Adrenal gland (tissue), 12 donors: Measurements from ENCODE around the gene EFCAB14. TPM values are rescaled to one million over a fixed set of nuclear protein-coding genes. Genes with fewer than 3 reads are reported as not detected.

Experiments used
- DNase-seq, 7 donors: peaks; one replicate each; pipeline ENCODE4 v3.0.0-alpha.2; 2019 to 2020
- H3K27ac ChIP-seq, 5 donors: fragments of 200-600 bp; sonication (generic) in 4 of 5; 1 replicate in 3 of 5; 2 replicates in 2 of 5; pipeline versions ENCODE4 v1.5.1 to v1.8.0; 2016 to 2020; ENCODE audit warnings: mild to moderate bottlenecking in 1 of 5
- H3K27me3 ChIP-seq: fragments of 200-600 bp; 2 replicates; pipeline ENCODE4 v1.8.0; 2021
- H3K36me3 ChIP-seq, 2 donors: fragments of 200-600 bp; replicated peaks in 1 of 2; 1 replicate in 1 of 2; 2 replicates in 1 of 2; pipeline versions ENCODE4 v1.5.1 to v1.8.0; 2018 to 2022
- H3K4me1 ChIP-seq, 2 donors: fragments of 200-600 bp; replicated peaks in 1 of 2; 1 replicate in 1 of 2; 2 replicates in 1 of 2; pipeline versions ENCODE4 v1.5.1 to v1.8.0; 2018 to 2021
- H3K4me3 ChIP-seq, 4 donors: fragments of 200-600 bp; sonication (generic) in 3 of 4; one replicate each; pipeline ENCODE4 v1.5.1; 2016 to 2018
- H3K9me3 ChIP-seq, 3 donors: fragments of 200-600 bp; sonication (generic) in 1 of 3; replicated peaks in 1 of 3; 1 replicate in 2 of 3; 2 replicates in 1 of 3; pipeline versions ENCODE4 v1.5.1 to v1.8.0; 2016 to 2021
- CTCF ChIP-seq, 6 experiments: fragments of 450-650 bp in 4 of 6; fragments of 200-600 bp in 2 of 6; sonication (generic) in 1 of 6; IDR thresholded peaks; 1 replicate in 5 of 6; 2 replicates in 1 of 6; pipeline versions ENCODE4 v1.5.1 to v1.8.0; 2016 to 2021; ENCODE audit warnings: antibody characterized with exemption in 6 of 6, mild to moderate bottlenecking in 2 of 6, moderate library complexity in 1 of 6
- POLR2A ChIP-seq, 2 donors: fragments of 450-650 bp; IDR thresholded peaks; one replicate each; pipeline ENCODE4 v1.6.1; 2017; ENCODE audit warnings: antibody characterized with exemption in 2 of 2, mild to moderate bottlenecking in 2 of 2, moderate library complexity in 1 of 2
- whole genome bisulfite sequencing, 4 donors: extraction: QIAGEN DNeasy Blood & Tissue Kit in 2 of 4; methylation state at CpG; one replicate each; pipeline versions ENCODE4 v1.1.5 to v1.1.7; 2013 to 2017; 5-methylcytosine and 5-hydroxymethylcytosine counted together
- intact Hi-C, 2 donors: fragments of 100-400 bp; cut with DNase I; formaldehyde crosslinking; loops; one replicate each; pipeline versions ENCODE4 v1.14.1 to v1.15.0; 2022 to 2023
- polyA plus RNA-seq, 3 donors: library from polyadenylated mRNA; stranded (reverse); fragments of 200-250 nt in 2 of 3; fragments of 350-450 nt in 1 of 3; fragmentation: Illumina TruSeq in 1 of 3; extraction: RNeasy Lipid Tissue Mini Kit (QIAGEN cat#74804) in 1 of 3; gene quantifications; one replicate each; pipeline ENCODE4 v1.2.3, GENCODE V29; 2013 to 2014
- total RNA-seq, 9 donors: library from RNA; depleted of rRNA in 4 of 9; stranded (reverse); fragments of >200 nt in 4 of 9; fragments of 120-200 nt in 1 of 9; fragmentation: NEBNext Ultra II Directional in 1 of 9; extraction: Animal tissue kit (Norgen Biotek cat#: 25700) in 1 of 9; gene quantifications; one replicate each; pipeline versions ENCODE4 v1.1.0 to v1.2.4, GENCODE V29; 2013 to 2023
- donor health status: healthy with polysubstance abuse.
- donor health status: Bipolar disorder and iron deficiency.
- donor health status: DM: yes; HTN: yes; CAD: no.
- donor health status: DM: no; HTN: no; CAD: no.
- donor health status: DM: no; HTN: no; CAD: no.
- donor health status: DM: yes; HTN: yes; CAD: no.

The EFCAB14 gene
- total and polyA plus RNA-seq, 12 donors: 17.9 to 138 (median 77.3) TPM

DNA sequence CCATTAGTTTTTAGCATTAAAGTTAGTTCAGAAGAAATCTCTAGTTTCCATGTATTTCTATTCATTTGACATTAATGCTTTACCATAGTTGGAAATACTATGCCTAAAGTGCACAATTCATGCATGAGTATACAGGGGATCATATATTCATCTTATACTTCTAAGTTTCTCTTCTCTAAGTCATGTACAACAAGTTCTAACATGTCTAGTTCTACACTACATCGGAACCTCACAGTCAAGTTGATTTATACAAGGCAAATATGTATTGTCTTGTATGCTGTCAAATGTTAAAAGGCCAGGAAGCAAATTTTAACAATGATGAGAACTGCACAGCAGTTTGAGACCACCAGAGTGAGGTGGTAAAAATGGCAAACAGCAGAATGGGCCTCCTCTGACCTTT lies 79.4 kb downstream of the EFCAB14 start:
- no peaks in the 10 kb centered on the region for H3K9me3 ChIP-seq
- H3K27ac ChIP-seq: no peak overlapping the region
- no peaks in the 10 kb centered on the region for H3K27me3 ChIP-seq
- peaks cover 0 to 19% of the 10 kb centered on the region in 2 donors for H3K36me3 ChIP-seq
- DNase-seq: no peak
- intact Hi-C loops: no loop called here
- 91 to 92% (median 91%) methylated on average over 1 of the region's 1 CpG for WGBS, 4 donors
- no peak overlapping the region for H3K4me3 ChIP-seq
- H3K4me1 ChIP-seq: peaks cover 4 to 27% of the 10 kb centered on the region in 2 donors
- TF ChIP-seq CTCF (IDR thresholded peaks at IDR 0.05) (no peak), POLR2A (IDR thresholded peaks at IDR 0.05) (no peak)

- TF ChIP-seq POLR2A (IDR thresholded peaks at IDR 0.05) (no peak), CTCF (IDR thresholded peaks at IDR 0.05) (no peak)
- Histone ChIP-seq H3K27ac (no peak overlapping the region), H3K9me3 (no peaks in the 10 kb centered on the region), H3K4me1 (peaks cover 4 to 27% of the 10 kb centered on the region in 2 donors), H3K4me3 (no peak overlapping the region), H3K27me3 (no peaks in the 10 kb centered on the region), H3K36me3 (peaks cover 0 to 26% of the 10 kb centered on the region in 2 donors)
- DNase-seq: no peak
- intact Hi-C loops: no loop called here
Measured at GRCh38 chr1:46638921-46639320, 80.0 kb downstream of the EFCAB14 start.

GRCh38 chr1:46637444-46638083 lies 81.3 kb downstream of the EFCAB14 start:
- DNase-seq: no peak
- intact Hi-C loops: no loop called here
- Histone ChIP-seq H3K36me3 (peaks cover 0 to 39% of the 10 kb centered on the region in 2 donors), H3K27ac (peak overlapping the region in 1 of 5 donors; percentile 50), H3K27me3 (no peaks in the 10 kb centered on the region), H3K4me3 (no peak overlapping the region), H3K4me1 (peaks cover under 1 to 13% of the 10 kb centered on the region in 2 donors), H3K9me3 (no peaks in the 10 kb centered on the region)
- WGBS, 4 donors: 16 to 33% (median 29%) methylated on average over 2 of the region's 2 CpGs
- no peak for TF ChIP-seq POLR2A (IDR thresholded peaks at IDR 0.05)
- TF ChIP-seq CTCF (IDR thresholded peaks at IDR 0.05): no peak

GRCh38 chr1:46635205-46635604 lies 83.7 kb downstream of the EFCAB14 start:
- H3K4me3 ChIP-seq: no peak overlapping the region
- 74 to 100% (median 94%) methylated on average over 2 of the region's 2 CpGs for WGBS, 4 donors
- peaks cover 0 to 13% of the 10 kb centered on the region in 2 donors for H3K4me1 ChIP-seq
- H3K36me3 ChIP-seq: peaks cover 0 to 55% of the 10 kb centered on the region in 2 donors
- DNase-seq: no peak
- intact Hi-C loops: no loop called here
- H3K27ac ChIP-seq: no peak overlapping the region
- H3K27me3 ChIP-seq: no peaks in the 10 kb centered on the region
- TF ChIP-seq CTCF (IDR thresholded peaks at IDR 0.05) (no peak), POLR2A (IDR thresholded peaks at IDR 0.05) (no peak)
- H3K9me3 ChIP-seq: no peaks in the 10 kb centered on the region
